Adrenal gland (tissue), 12 donors: ENCODE data around the gene NYAP1. TPM values are rescaled to one million over a fixed set of nuclear protein-coding genes. Genes with fewer than 3 reads are reported as not detected.

ENCODE experiments used
- DNase-seq, 7 donors: peaks; one replicate each; pipeline ENCODE4 v3.0.0-alpha.2; 2019 to 2020
- H3K27ac ChIP-seq, 5 donors: fragments of 200-600 bp; sonication (generic) in 4 of 5; 1 replicate in 3 of 5; 2 replicates in 2 of 5; pipeline versions ENCODE4 v1.5.1 to v1.8.0; 2016 to 2020; ENCODE audit warnings: mild to moderate bottlenecking in 1 of 5
- H3K27me3 ChIP-seq: fragments of 200-600 bp; 2 replicates; pipeline ENCODE4 v1.8.0; 2021
- H3K36me3 ChIP-seq, 2 donors: fragments of 200-600 bp; replicated peaks in 1 of 2; 1 replicate in 1 of 2; 2 replicates in 1 of 2; pipeline versions ENCODE4 v1.5.1 to v1.8.0; 2018 to 2022
- H3K4me1 ChIP-seq, 2 donors: fragments of 200-600 bp; replicated peaks in 1 of 2; 1 replicate in 1 of 2; 2 replicates in 1 of 2; pipeline versions ENCODE4 v1.5.1 to v1.8.0; 2018 to 2021
- H3K4me3 ChIP-seq, 4 donors: fragments of 200-600 bp; sonication (generic) in 3 of 4; one replicate each; pipeline ENCODE4 v1.5.1; 2016 to 2018
- H3K9me3 ChIP-seq, 3 donors: fragments of 200-600 bp; sonication (generic) in 1 of 3; replicated peaks in 1 of 3; 1 replicate in 2 of 3; 2 replicates in 1 of 3; pipeline versions ENCODE4 v1.5.1 to v1.8.0; 2016 to 2021
- POLR2A ChIP-seq, 2 donors: fragments of 450-650 bp; IDR thresholded peaks; one replicate each; pipeline ENCODE4 v1.6.1; 2017; ENCODE audit warnings: antibody characterized with exemption in 2 of 2, mild to moderate bottlenecking in 2 of 2, moderate library complexity in 1 of 2
- WGBS, 4 donors: extraction: QIAGEN DNeasy Blood & Tissue Kit in 2 of 4; methylation state at CpG; one replicate each; pipeline versions ENCODE4 v1.1.5 to v1.1.7; 2013 to 2017; 5-methylcytosine and 5-hydroxymethylcytosine counted together
- intact Hi-C, 2 donors: fragments of 100-400 bp; cut with DNase I; formaldehyde crosslinking; loops; one replicate each; pipeline versions ENCODE4 v1.14.1 to v1.15.0; 2022 to 2023
- polyA plus RNA-seq, 3 donors: library from polyadenylated mRNA; stranded (reverse); fragments of 200-250 nt in 2 of 3; fragments of 350-450 nt in 1 of 3; fragmentation: Illumina TruSeq in 1 of 3; extraction: RNeasy Lipid Tissue Mini Kit (QIAGEN cat#74804) in 1 of 3; gene quantifications; one replicate each; pipeline ENCODE4 v1.2.3, GENCODE V29; 2013 to 2014
- total RNA-seq, 9 donors: library from RNA; depleted of rRNA in 4 of 9; stranded (reverse); fragments of >200 nt in 4 of 9; fragments of 120-200 nt in 1 of 9; fragmentation: NEBNext Ultra II Directional in 1 of 9; extraction: Animal tissue kit (Norgen Biotek cat#: 25700) in 1 of 9; gene quantifications; one replicate each; pipeline versions ENCODE4 v1.1.0 to v1.2.4, GENCODE V29; 2013 to 2023
- TF ChIP-seq, protein P1 (sequence below), 6 experiments: fragments of 450-650 bp in 4 of 6; fragments of 200-600 bp in 2 of 6; sonication (generic) in 1 of 6; IDR thresholded peaks; 1 replicate in 5 of 6; 2 replicates in 1 of 6; pipeline versions ENCODE4 v1.5.1 to v1.8.0; 2016 to 2021; ENCODE audit warnings: antibody characterized with exemption in 6 of 6, mild to moderate bottlenecking in 2 of 6, moderate library complexity in 1 of 6
- donor health status: healthy with polysubstance abuse.
- donor health status: Bipolar disorder and iron deficiency.
- donor health status: DM: yes; HTN: yes; CAD: no.
- donor health status: DM: no; HTN: no; CAD: no.
- donor health status: DM: no; HTN: no; CAD: no.
- donor health status: DM: yes; HTN: yes; CAD: no.

NYAP1 gene
- total and polyA plus RNA-seq, 12 donors = 0.79 to 26.1 (median 3.2) TPM; not detected in 1

DNA sequence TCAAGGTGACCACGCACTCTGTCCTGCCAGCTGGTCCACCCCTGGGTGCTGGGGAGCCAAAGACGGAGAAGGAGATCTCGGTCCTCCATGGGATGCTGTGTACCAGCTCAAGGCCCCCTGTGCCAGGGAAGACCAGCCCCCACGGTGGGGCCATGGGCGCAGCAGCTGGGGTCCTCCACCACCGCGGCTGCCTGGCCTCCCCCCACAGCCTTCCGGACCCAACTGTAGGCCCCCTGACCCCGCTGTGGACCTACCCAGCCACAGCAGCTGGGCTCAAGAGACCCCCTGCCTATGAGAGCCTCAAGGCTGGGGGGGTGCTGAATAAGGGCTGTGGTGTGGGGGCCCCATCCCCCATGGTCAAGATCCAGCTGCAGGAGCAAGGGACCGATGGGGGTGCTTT lies 5.4 kb downstream of the NYAP1 start:
- Histone ChIP-seq H3K4me3 (no peak overlapping the region), H3K9me3 (no peaks in the 10 kb centered on the region), H3K27ac (no peak overlapping the region), H3K27me3 (no peaks in the 10 kb centered on the region), H3K4me1 (peaks cover 6 to 11% of the 10 kb centered on the region in 2 donors), H3K36me3 (no peaks in the 10 kb centered on the region)
- peak in 1 of 7 donors; percentile 24 for DNase-seq
- WGBS, 4 donors = 13 to 76% (median 71%) methylated on average over 1 to 10 of the region's 10 CpGs
- TF ChIP-seq, protein P1, sequence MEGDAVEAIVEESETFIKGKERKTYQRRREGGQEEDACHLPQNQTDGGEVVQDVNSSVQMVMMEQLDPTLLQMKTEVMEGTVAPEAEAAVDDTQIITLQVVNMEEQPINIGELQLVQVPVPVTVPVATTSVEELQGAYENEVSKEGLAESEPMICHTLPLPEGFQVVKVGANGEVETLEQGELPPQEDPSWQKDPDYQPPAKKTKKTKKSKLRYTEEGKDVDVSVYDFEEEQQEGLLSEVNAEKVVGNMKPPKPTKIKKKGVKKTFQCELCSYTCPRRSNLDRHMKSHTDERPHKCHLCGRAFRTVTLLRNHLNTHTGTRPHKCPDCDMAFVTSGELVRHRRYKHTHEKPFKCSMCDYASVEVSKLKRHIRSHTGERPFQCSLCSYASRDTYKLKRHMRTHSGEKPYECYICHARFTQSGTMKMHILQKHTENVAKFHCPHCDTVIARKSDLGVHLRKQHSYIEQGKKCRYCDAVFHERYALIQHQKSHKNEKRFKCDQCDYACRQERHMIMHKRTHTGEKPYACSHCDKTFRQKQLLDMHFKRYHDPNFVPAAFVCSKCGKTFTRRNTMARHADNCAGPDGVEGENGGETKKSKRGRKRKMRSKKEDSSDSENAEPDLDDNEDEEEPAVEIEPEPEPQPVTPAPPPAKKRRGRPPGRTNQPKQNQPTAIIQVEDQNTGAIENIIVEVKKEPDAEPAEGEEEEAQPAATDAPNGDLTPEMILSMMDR (IDR thresholded peaks at IDR 0.05) = no peak
- no peak for TF ChIP-seq POLR2A (IDR thresholded peaks at IDR 0.05)
- intact Hi-C loops = no loop called here

DNA sequence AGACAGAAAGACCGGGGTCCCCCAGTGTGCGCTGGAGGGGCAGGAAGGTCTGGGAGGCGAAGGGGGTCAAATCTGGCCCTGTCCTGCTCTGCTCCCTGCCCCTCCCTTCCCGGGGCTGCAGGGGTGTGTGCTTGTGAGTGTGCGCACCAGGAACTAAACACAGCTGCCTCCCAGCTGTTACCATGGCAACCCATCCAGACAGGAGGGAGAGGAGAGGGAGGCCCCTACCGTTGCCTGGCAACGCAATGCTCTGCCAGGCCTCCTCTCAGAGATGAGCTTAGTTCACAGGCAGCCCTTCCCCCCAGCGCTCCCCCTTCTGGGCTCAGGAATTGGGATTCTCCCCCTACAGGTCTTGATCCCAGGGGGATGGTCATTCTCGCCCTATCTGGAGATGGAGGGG lies 6.1 kb downstream of the NYAP1 start:
- Histone ChIP-seq H3K9me3 (no peaks in the 10 kb centered on the region), H3K4me3 (no peak overlapping the region), H3K27ac (no peak overlapping the region), H3K36me3 (no peaks in the 10 kb centered on the region), H3K4me1 (peaks cover 6 to 11% of the 10 kb centered on the region in 2 donors), H3K27me3 (no peaks in the 10 kb centered on the region)
- WGBS, 4 donors = 49 to 64% (median 61%) methylated on average over 9 of the region's 9 CpGs
- TF ChIP-seq, protein P1 (IDR thresholded peaks at IDR 0.05) = no peak
- TF ChIP-seq POLR2A (IDR thresholded peaks at IDR 0.05) = no peak
- intact Hi-C loops = no loop called here
- peak in 3 of 7 donors; percentile 32 to 95 (median 46) for DNase-seq

DNA sequence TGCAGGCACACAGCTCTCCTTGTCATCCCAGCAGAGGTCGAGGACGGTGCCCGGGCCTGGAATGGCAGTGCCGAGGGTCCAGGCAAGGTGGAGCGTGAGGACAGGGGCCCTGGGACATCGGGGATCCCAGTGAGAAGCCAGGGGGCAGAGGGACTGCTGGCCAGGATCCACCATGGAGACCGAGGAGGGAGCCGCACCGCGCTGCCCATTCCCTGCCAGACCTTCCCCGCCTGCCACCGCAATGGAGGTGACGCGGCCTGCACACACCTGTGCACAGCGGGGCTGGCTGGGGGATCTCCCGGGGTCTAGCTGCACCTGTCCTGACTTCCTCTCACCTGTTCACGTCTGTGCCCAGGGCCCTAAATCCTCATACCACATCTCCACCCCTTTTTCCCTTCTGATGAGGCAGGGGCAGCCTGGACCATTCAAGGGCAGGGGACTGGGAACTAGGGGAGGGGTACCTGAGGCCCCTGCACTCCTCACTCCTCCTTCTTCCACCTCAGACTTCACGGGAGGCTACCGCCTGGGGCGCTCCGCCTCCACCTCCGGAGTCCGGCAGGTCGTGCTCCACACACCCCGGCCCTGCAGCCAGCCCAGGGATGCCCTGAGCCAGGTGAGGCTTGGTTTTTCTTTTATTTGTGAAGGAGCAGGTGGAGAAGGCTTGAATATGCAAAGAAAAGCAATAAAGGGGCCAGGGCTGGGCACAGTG lies 6.9 kb downstream of the NYAP1 start:
- TF ChIP-seq, protein P1 (IDR thresholded peaks at IDR 0.05) = no peak
- no peak for TF ChIP-seq POLR2A (IDR thresholded peaks at IDR 0.05)
- no peak for DNase-seq
- no peak overlapping the region for H3K4me3 ChIP-seq
- 91 to 93% (median 92%) methylated on average over 9 to 25 of the region's 25 CpGs for WGBS, 4 donors
- no peak overlapping the region for H3K27ac ChIP-seq
- H3K36me3 ChIP-seq = no peaks in the 10 kb centered on the region
- intact Hi-C loops = no loop called here
- no peaks in the 10 kb centered on the region for H3K27me3 ChIP-seq
- no peaks in the 10 kb centered on the region for H3K9me3 ChIP-seq
- peaks cover 0 to 6% of the 10 kb centered on the region in 2 donors for H3K4me1 ChIP-seq

DNA sequence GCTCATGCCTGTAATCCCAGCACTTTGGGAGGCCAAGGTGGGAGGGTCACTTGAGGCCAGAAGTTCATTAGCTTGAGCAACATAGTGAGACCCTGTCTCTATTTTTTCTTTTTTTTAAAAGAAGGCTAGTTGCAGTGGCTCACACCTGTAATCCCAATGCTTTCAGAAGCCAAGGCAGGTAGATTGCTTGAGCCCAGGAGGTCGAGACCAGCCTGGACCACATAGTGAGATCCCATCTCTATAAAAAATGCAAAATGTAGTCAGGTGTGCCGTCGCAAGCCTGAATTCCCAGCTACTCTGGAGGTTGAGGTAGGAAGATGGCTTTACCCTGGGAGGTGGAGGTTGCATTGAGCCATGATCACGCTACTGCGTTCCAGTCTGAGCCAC lies 7.5 kb downstream of the NYAP1 start:
- H3K4me3 ChIP-seq = no peak overlapping the region
- peaks cover 0 to 4% of the 10 kb centered on the region in 2 donors for H3K4me1 ChIP-seq
- intact Hi-C loops = no loop called here
- no peaks in the 10 kb centered on the region for H3K27me3 ChIP-seq
- no peaks in the 10 kb centered on the region for H3K9me3 ChIP-seq
- no peak for DNase-seq
- no peak for TF ChIP-seq POLR2A (IDR thresholded peaks at IDR 0.05)
- TF ChIP-seq, protein P1 (IDR thresholded peaks at IDR 0.05) = no peak
- WGBS, 4 donors = 88 to 97% (median 96%) methylated on average over 5 of the region's 5 CpGs
- H3K36me3 ChIP-seq = no peaks in the 10 kb centered on the region
- no peak overlapping the region for H3K27ac ChIP-seq
